K562 (cell line): Measurements from ENCODE around the gene ITGB2. TPM values are rescaled to one million over a fixed set of nuclear protein-coding genes. Genes with fewer than 3 reads are reported as not detected.

Experiments used
- ATF7 ChIP-seq: fragments of 450-650 bp; IDR thresholded peaks from 2 replicates; pipeline ENCODE4 v1.7.1; 2014; ENCODE audit warnings: mild to moderate bottlenecking, moderate library complexity
- BRF1 ChIP-seq: IDR thresholded peaks from 3 replicates; pipeline ENCODE4 v1.6.1; 2011; ENCODE audit warnings: borderline replicate concordance, mild to moderate bottlenecking; ENCODE audit not compliant: insufficient read length; ENCODE audit errors: extremely low read depth
- COPS2 ChIP-seq: fragments of 450-650 bp; conservative IDR thresholded peaks from 2 replicates; pipeline ENCODE4 v1.6.1; 2016; ENCODE audit warnings: mild to moderate bottlenecking, moderate library complexity
- GTF3C2 ChIP-seq: IDR thresholded peaks from 3 replicates; pipeline ENCODE4 v1.6.1; 2011; ENCODE audit warnings: borderline replicate concordance, mild to moderate bottlenecking, moderate library complexity; ENCODE audit not compliant: insufficient read length; ENCODE audit errors: extremely low read depth
- HDAC6 ChIP-seq: IDR thresholded peaks from 2 replicates; pipeline ENCODE4 v1.6.1; 2012; ENCODE audit warnings: low read depth, mild to moderate bottlenecking, control low read depth, inconsistent platforms, low read length, moderate library complexity
- HINFP ChIP-seq: fragments of 450-650 bp; conservative IDR thresholded peaks from 2 replicates; pipeline ENCODE4 v1.6.1; 2016; ENCODE audit warnings: missing genetic modification characterization, low read depth, mild to moderate bottlenecking, control low read depth, missing compliant biosample characterization
- HIVEP1 ChIP-seq: fragments of 250-450 bp; sonication (Bioruptor Pico); IDR thresholded peaks from 2 replicates; pipeline ENCODE4 v1.4.0; 2020; ENCODE audit warnings: mild to moderate bottlenecking
- HMG20B ChIP-seq: fragments of 250-450 bp; sonication (Bioruptor Pico); IDR thresholded peaks from 2 replicates; pipeline ENCODE4 v1.5.0; 2021; ENCODE audit warnings: mild to moderate bottlenecking
- NKRF ChIP-seq: fragments of 450-650 bp; IDR thresholded peaks from 2 replicates; pipeline ENCODE4 v1.6.1; 2016; ENCODE audit warnings: borderline replicate concordance
- PCBP2 ChIP-seq: fragments of 200-400 bp; formaldehyde crosslinking; IDR thresholded peaks from 2 replicates; pipeline ENCODE4 v1.6.1; 2018; ENCODE audit warnings: low read length, low read depth, mild to moderate bottlenecking, moderate library complexity; ENCODE audit not compliant: poor library complexity, severe bottlenecking
- PTBP1 ChIP-seq: fragments of 200-400 bp; formaldehyde crosslinking; IDR thresholded peaks from 2 replicates; pipeline ENCODE4 v1.6.1; 2017; ENCODE audit warnings: low read depth, low read length
- SPI1 ChIP-seq: IDR thresholded peaks from 2 replicates; pipeline ENCODE4 v1.6.1; 2011; ENCODE audit warnings: low read depth, low read length, control low read depth, borderline replicate concordance
- TAF9B ChIP-seq: fragments of 450-650 bp; IDR thresholded peaks from 2 replicates; pipeline ENCODE4 v1.6.1; 2018; ENCODE audit warnings: mild to moderate bottlenecking; ENCODE audit not compliant: partially characterized antibody
- YBX1 ChIP-seq: fragments of 450-650 bp; IDR thresholded peaks from 2 replicates; pipeline ENCODE4 v1.7.1; 2016; ENCODE audit warnings: mild to moderate bottlenecking
- ZBED1 ChIP-seq: IDR thresholded peaks from 2 replicates; pipeline ENCODE4 v1.6.1; 2014
- ZC3H11A ChIP-seq: IDR thresholded peaks from 2 replicates; pipeline ENCODE4 v1.6.1; 2012; ENCODE audit warnings: low read depth, low read length, improper control_type of control experiment
- ZC3H8 ChIP-seq: fragments of 450-650 bp; IDR thresholded peaks from 2 replicates; pipeline ENCODE4 v1.6.1; 2017
- ZFP36 ChIP-seq: fragments of 150-350 bp; IDR thresholded peaks from 2 replicates; pipeline ENCODE4 v1.6.1; 2018; ENCODE audit warnings: low read length, low read depth; ENCODE audit not compliant: partially characterized antibody
- ZFX ChIP-seq: sonication (generic); formaldehyde crosslinking; IDR thresholded peaks from 2 replicates; pipeline ENCODE4 v1.8.0; 2022; ENCODE audit warnings: mild to moderate bottlenecking, missing genetic modification reagents, moderate library complexity
- ZNF583 ChIP-seq: fragments of 250-450 bp; sonication (Bioruptor Pico); IDR thresholded peaks from 2 replicates; pipeline ENCODE4 v1.4.0; 2020
- ZNF699 ChIP-seq: fragments of 250-450 bp; sonication (Bioruptor Pico); IDR thresholded peaks from 2 replicates; pipeline ENCODE4 v1.8.0; 2021; ENCODE audit warnings: mild to moderate bottlenecking, moderate library complexity; ENCODE audit not compliant: insufficient replicate concordance
- polyA plus RNA-seq, 8 experiments: library from polyadenylated mRNA; depleted of rRNA in 4 of 8; stranded (reverse) in 5 of 8; unstranded in 3 of 8; fragments of >200 nt; fragmentation: Nextera tagmentation in 2 of 8; fragmentation: Illumina TruSeq in 1 of 8; extraction: Ambion mirVana in 2 of 8; extraction: Trizol in 1 of 8; gene quantifications; 2 replicates each; pipeline versions ENCODE4 v1.2.1 to v1.2.3, GENCODE V29; 2011 to 2014; ENCODE audit warnings: inconsistent platforms in 1 of 8, missing spikeins in 1 of 8
- total RNA-seq, 7 experiments: library from RNA; depleted of rRNA in 6 of 7; stranded (reverse); fragments of >200 nt in 6 of 7; fragmentation: Illumina TruSeq in 2 of 7; extraction: Trizol in 2 of 7; gene quantifications; 2 replicates each; pipeline versions ENCODE4 v1.2.1 to v1.2.3, GENCODE V29; 2011 to 2021; ENCODE audit warnings: low replicate concordance in 1 of 7
- TF ChIP-seq, protein P1 (sequence below): fragments of 250-450 bp; sonication (Bioruptor Pico); IDR thresholded peaks from 2 replicates; pipeline ENCODE4 v1.5.0; 2021

Gene ITGB2
- total and polyA plus RNA-seq, 9 of the 15 experiments (the other 6 are each of a cell fraction or from before 2014, with no cell fraction given) = 0.07 to 1.3 (median 0.51) TPM; not detected in 2

DNA sequence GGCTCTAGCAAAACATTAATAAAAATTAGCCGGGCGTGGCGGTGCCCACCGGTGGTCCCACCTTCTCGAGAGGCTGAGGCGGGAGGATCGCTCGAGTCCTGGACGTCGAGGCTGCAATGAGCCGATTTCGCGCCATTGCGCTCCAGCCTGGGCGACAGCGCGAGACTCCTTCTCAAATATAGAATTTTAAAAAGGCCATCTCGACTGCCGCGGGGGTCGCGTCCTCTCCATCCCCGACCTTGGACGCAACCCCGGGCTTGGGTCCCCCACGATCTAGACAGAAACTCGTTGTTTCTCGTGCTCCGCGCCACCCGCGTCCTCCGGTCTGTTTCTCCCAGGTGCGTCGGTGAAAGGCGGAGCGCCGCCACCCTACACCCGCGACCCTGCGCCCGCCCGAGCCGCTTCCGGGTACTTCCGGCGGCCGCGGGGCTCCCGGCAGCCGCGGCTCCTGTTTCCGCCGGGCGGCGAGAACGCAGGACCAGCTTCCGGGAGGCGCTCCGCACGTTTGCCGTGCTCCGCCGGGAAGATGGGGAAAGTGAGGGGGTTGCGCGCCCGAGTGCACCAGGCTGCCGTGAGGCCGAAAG, 18.9 kb upstream of the ITGB2 start, which contains the start of gene SLX9 (continued):
- TF ChIP-seq ZFP36 = peak; percentile 49
- TF ChIP-seq COPS2 = no peak
- TF ChIP-seq, protein P1, sequence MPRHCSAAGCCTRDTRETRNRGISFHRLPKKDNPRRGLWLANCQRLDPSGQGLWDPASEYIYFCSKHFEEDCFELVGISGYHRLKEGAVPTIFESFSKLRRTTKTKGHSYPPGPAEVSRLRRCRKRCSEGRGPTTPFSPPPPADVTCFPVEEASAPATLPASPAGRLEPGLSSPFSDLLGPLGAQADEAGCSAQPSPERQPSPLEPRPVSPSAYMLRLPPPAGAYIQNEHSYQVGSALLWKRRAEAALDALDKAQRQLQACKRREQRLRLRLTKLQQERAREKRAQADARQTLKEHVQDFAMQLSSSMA (CRISPR knock-in tag) = peak; percentile 84; the same call in 1 of the 2 replicates
- TF ChIP-seq ATF7 = peak; percentile 82
- TF ChIP-seq GTF3C2 = no peak
- 0 out of 2 replicates have a peak, but pooled peaks have one; percentile 21 for TF ChIP-seq ZNF583 (CRISPR knock-in tag)
- no peak for TF ChIP-seq BRF1
- peak; percentile 98 for TF ChIP-seq ZC3H11A
- peak; percentile 70; the same call in 1 of the 2 replicates for TF ChIP-seq ZBED1
- TF ChIP-seq HIVEP1 = peak; percentile 15; the same call in 1 of the 2 replicates
- TF ChIP-seq SPI1 = peak; percentile 11; the same call in 1 of the 2 replicates
- peak; percentile 38 for TF ChIP-seq PCBP2
- no peak for TF ChIP-seq HINFP (tag)
- no peak for TF ChIP-seq ZNF699 (CRISPR knock-in tag)
- no peak for TF ChIP-seq PTBP1
- no peak for TF ChIP-seq HDAC6
- peak; percentile 74 for TF ChIP-seq ZFX (CRISPR knock-in tag)
- peak; percentile 11; the same call in 1 of the 2 replicates for TF ChIP-seq NKRF
- no peak for TF ChIP-seq YBX1
- TF ChIP-seq HMG20B (CRISPR knock-in tag) = no peak
- no peak for TF ChIP-seq ZC3H8
- TF ChIP-seq TAF9B = no peak
